ENCODE measurements around the gene MYO18B.

- TF ChIP-seq CTCF (IDR thresholded peaks at IDR 0.05) (no peak), POLR2A (IDR thresholded peaks at IDR 0.05) (no peak)
Measured at GRCh38 chr22:26004477-26004876, 262.5 kb downstream of the MYO18B start.

All from vagina (tissue), 2 donors.